Adrenal gland (tissue), 12 donors: ENCODE results near the gene RAP1GAP2. TPM values are rescaled to one million over a fixed set of nuclear protein-coding genes. Genes with fewer than 3 reads are reported as not detected.

Experiments used
- DNase-seq, 7 donors: peaks; one replicate each; pipeline ENCODE4 v3.0.0-alpha.2; 2019 to 2020
- H3K27ac ChIP-seq, 5 donors: fragments of 200-600 bp; sonication (generic) in 4 of 5; 1 replicate in 3 of 5; 2 replicates in 2 of 5; pipeline versions ENCODE4 v1.5.1 to v1.8.0; 2016 to 2020; ENCODE audit warnings: mild to moderate bottlenecking in 1 of 5
- H3K27me3 ChIP-seq: fragments of 200-600 bp; 2 replicates; pipeline ENCODE4 v1.8.0; 2021
- H3K36me3 ChIP-seq, 2 donors: fragments of 200-600 bp; replicated peaks in 1 of 2; 1 replicate in 1 of 2; 2 replicates in 1 of 2; pipeline versions ENCODE4 v1.5.1 to v1.8.0; 2018 to 2022
- H3K4me1 ChIP-seq, 2 donors: fragments of 200-600 bp; replicated peaks in 1 of 2; 1 replicate in 1 of 2; 2 replicates in 1 of 2; pipeline versions ENCODE4 v1.5.1 to v1.8.0; 2018 to 2021
- H3K4me3 ChIP-seq, 4 donors: fragments of 200-600 bp; sonication (generic) in 3 of 4; one replicate each; pipeline ENCODE4 v1.5.1; 2016 to 2018
- H3K9me3 ChIP-seq, 3 donors: fragments of 200-600 bp; sonication (generic) in 1 of 3; replicated peaks in 1 of 3; 1 replicate in 2 of 3; 2 replicates in 1 of 3; pipeline versions ENCODE4 v1.5.1 to v1.8.0; 2016 to 2021
- CTCF ChIP-seq, 6 experiments: fragments of 450-650 bp in 4 of 6; fragments of 200-600 bp in 2 of 6; sonication (generic) in 1 of 6; IDR thresholded peaks; 1 replicate in 5 of 6; 2 replicates in 1 of 6; pipeline versions ENCODE4 v1.5.1 to v1.8.0; 2016 to 2021; ENCODE audit warnings: antibody characterized with exemption in 6 of 6, mild to moderate bottlenecking in 2 of 6, moderate library complexity in 1 of 6
- POLR2A ChIP-seq, 2 donors: fragments of 450-650 bp; IDR thresholded peaks; one replicate each; pipeline ENCODE4 v1.6.1; 2017; ENCODE audit warnings: antibody characterized with exemption in 2 of 2, mild to moderate bottlenecking in 2 of 2, moderate library complexity in 1 of 2
- WGBS, 4 donors: extraction: QIAGEN DNeasy Blood & Tissue Kit in 2 of 4; methylation state at CpG; one replicate each; pipeline versions ENCODE4 v1.1.5 to v1.1.7; 2013 to 2017; 5-methylcytosine and 5-hydroxymethylcytosine counted together
- intact Hi-C, 2 donors: fragments of 100-400 bp; cut with DNase I; formaldehyde crosslinking; loops; one replicate each; pipeline versions ENCODE4 v1.14.1 to v1.15.0; 2022 to 2023
- polyA plus RNA-seq, 3 donors: library from polyadenylated mRNA; stranded (reverse); fragments of 200-250 nt in 2 of 3; fragments of 350-450 nt in 1 of 3; fragmentation: Illumina TruSeq in 1 of 3; extraction: RNeasy Lipid Tissue Mini Kit (QIAGEN cat#74804) in 1 of 3; gene quantifications; one replicate each; pipeline ENCODE4 v1.2.3, GENCODE V29; 2013 to 2014
- total RNA-seq, 9 donors: library from RNA; depleted of rRNA in 4 of 9; stranded (reverse); fragments of >200 nt in 4 of 9; fragments of 120-200 nt in 1 of 9; fragmentation: NEBNext Ultra II Directional in 1 of 9; extraction: Animal tissue kit (Norgen Biotek cat#: 25700) in 1 of 9; gene quantifications; one replicate each; pipeline versions ENCODE4 v1.1.0 to v1.2.4, GENCODE V29; 2013 to 2023
- donor health status: healthy with polysubstance abuse.
- donor health status: Bipolar disorder and iron deficiency.
- donor health status: DM: yes; HTN: yes; CAD: no.
- donor health status: DM: no; HTN: no; CAD: no.
- donor health status: DM: no; HTN: no; CAD: no.
- donor health status: DM: yes; HTN: yes; CAD: no.

RAP1GAP2 gene
- total and polyA plus RNA-seq, 12 donors: 4.2 to 20.4 (median 6.9) TPM

GRCh38 chr17:2897605-2898004 is 101.4 kb downstream of the RAP1GAP2 start:
- intact Hi-C loops: no loop called here
- no peak for TF ChIP-seq POLR2A (IDR thresholded peaks at IDR 0.05)
- no peak for TF ChIP-seq CTCF (IDR thresholded peaks at IDR 0.05)
- no peaks in the 10 kb centered on the region for H3K27me3 ChIP-seq
- H3K4me3 ChIP-seq: no peak overlapping the region
- no peaks in the 10 kb centered on the region for H3K9me3 ChIP-seq
- no peaks in the 10 kb centered on the region for H3K36me3 ChIP-seq
- DNase-seq: no peak
- H3K4me1 ChIP-seq: peaks cover 0 to 9% of the 10 kb centered on the region in 2 donors
- H3K27ac ChIP-seq: no peak overlapping the region
- WGBS, 4 donors: 78 to 86% (median 85%) methylated on average over 10 to 11 of the region's 11 CpGs

DNA sequence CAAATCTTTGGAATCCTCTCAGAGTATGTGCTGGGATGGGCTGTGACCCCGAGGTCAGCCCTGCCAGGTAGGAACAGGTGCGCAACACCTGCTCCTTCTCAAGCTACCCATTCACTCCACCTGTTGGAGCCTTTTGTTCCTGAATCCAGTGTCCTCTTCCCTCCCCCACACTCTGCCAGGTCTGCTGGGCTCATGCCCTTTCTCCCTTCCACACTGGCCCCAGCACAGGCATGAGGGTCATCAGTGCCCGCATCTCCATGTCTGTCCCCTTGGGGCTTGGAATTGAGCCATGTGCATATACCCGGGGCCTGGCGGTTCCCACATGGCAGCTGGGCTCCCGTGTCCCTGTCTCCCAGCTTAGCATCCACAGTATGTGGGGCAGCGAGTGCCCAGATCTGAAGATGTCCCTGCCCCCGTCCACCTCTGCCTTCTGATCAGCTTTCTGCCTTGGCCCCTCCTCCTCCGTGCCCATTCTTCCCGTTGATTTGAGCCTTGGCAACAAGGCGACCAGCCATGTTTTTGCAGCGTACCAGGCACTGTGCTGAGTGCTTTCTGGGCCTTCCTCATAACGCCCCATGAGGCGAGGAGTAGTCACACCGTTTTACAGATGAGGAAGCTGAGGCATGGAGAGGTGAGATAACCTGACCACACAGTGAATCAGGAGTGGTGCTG is 102.2 kb downstream of the RAP1GAP2 start:
- intact Hi-C loops: no loop called here
- 74 to 77% (median 75%) methylated on average over 14 to 15 of the region's 15 CpGs for WGBS, 4 donors
- Histone ChIP-seq H3K27me3 (no peaks in the 10 kb centered on the region), H3K36me3 (no peaks in the 10 kb centered on the region), H3K4me1 (peaks cover 0 to 5% of the 10 kb centered on the region in 2 donors), H3K27ac (no peak overlapping the region), H3K4me3 (no peak overlapping the region), H3K9me3 (no peaks in the 10 kb centered on the region)
- TF ChIP-seq CTCF (IDR thresholded peaks at IDR 0.05) (no peak), POLR2A (IDR thresholded peaks at IDR 0.05) (no peak)
- DNase-seq: no peak

DNA sequence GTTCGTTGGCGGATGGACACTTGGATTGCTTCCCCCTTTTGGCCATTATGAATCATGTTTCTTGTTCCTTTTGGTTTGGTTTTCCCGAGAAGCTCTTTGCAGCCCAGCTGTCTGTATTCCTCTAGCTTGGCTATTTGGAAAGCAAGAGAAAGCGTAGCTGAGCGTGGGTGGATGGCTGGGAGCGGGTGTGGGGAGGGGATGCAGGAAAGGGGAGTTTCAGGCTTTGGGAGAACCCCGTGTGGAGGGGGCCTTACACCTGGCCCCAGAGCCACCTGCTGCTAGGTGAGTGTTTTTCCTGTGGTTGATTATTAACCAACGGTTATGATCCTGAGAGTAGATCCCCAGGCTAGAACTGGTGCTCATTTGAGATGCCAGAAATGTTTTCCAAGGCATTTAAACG is 103.7 kb downstream of the RAP1GAP2 start:
- WGBS, 4 donors: 76 to 81% (median 78%) methylated on average over 9 of the region's 9 CpGs
- Histone ChIP-seq H3K4me3 (no peak overlapping the region), H3K9me3 (no peaks in the 10 kb centered on the region), H3K27me3 (no peaks in the 10 kb centered on the region), H3K4me1 (no peaks in the 10 kb centered on the region), H3K36me3 (no peaks in the 10 kb centered on the region), H3K27ac (no peak overlapping the region)
- intact Hi-C loops: no loop called here
- DNase-seq: no peak
- no peak for TF ChIP-seq CTCF (IDR thresholded peaks at IDR 0.05)
- no peak for TF ChIP-seq POLR2A (IDR thresholded peaks at IDR 0.05)

GRCh38 chr17:2900842-2901241 is 104.6 kb downstream of the RAP1GAP2 start:
- TF ChIP-seq POLR2A (IDR thresholded peaks at IDR 0.05): no peak
- TF ChIP-seq CTCF (IDR thresholded peaks at IDR 0.05): no peak
- intact Hi-C loops: no loop called here
- no peaks in the 10 kb centered on the region for H3K4me1 ChIP-seq
- no peak for DNase-seq
- no peaks in the 10 kb centered on the region for H3K27me3 ChIP-seq
- H3K4me3 ChIP-seq: no peak overlapping the region
- no peaks in the 10 kb centered on the region for H3K36me3 ChIP-seq
- no peaks in the 10 kb centered on the region for H3K9me3 ChIP-seq
- 83 to 94% (median 88%) methylated on average over 9 of the region's 9 CpGs for WGBS, 4 donors
- no peak overlapping the region for H3K27ac ChIP-seq
